Stimulated activated CD8-positive, alpha-beta memory T cell treated with anti-CD3 and anti-CD28 coated beads, Interleukin-7, amount 100 ng/mL, for 24 hours (primary cell): ENCODE data around the gene CHST10.

Experiments used
- DNase-seq: peaks from one replicate; pipeline ENCODE4 v3.0.0-alpha.2; 2020; ENCODE audit warnings: low read depth

CHST10 gene

DNA sequence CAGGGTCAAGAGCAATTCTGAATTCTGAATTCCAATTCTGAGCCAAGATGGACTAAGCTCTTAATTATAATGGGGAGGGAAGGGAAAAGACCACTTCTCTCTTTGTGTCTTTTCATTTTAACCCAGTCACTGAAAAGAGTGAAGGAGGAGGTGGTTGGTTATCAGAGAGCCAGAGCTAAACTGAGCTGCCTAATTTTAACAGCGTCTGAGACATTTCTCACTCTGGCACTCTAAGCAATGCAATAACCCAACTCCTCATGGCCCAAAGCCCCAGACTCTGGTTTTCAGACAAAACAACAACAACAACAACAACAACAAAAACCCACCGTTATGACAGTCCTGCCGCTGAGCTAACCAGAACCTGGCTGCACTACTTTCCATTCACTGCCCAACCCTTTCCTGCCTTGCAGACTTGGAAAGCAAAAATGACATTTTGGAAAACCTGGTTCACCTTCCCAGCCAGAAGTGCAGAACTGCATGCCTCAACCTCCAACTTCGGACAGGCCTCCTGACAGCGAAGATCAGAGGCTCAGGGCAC, 1.0 kb downstream of the CHST10 start:
- no peak for DNase-seq

DNA sequence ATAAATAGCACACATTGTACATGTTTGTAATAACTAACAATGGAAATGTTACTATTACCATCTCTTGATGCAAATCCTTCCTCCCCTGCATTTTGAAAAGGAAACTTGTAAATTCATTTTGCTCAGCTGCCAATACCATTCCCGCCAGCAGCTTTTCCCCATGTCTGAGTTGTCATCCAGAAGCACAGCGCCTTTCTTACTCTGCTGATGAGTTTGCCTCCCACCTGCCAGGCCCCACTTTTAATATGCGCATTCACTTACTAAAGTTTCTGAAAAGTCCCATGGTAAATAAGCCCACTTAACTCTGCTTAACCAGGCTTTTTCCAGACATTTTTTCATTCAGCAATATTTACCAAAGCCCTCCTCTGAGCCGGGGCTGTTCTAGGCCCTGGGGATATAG, 3.9 kb downstream of the CHST10 start:
- no peak for DNase-seq

DNA sequence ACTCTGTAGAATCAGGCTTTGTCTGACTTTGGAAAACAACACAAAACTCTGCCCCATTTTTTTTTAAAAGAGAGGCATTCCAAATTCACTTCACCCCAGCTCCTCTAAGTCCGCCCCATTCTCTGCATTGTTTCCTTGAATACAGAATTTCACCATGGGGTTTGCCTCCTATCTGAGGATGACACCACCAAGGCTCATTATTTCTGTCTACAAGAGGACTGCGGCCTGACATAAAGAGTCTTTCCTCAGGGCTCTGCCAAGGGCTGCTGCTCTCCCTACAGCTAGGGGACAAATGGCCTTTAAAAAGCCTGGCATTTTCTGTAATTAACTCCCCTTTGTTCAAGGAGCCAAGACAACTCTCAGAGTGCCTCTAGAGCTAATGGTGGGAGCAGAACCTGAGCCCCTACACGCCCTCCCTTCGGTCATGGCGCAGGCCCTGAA, 4.6 kb downstream of the CHST10 start:
- DNase-seq: no peak

DNA sequence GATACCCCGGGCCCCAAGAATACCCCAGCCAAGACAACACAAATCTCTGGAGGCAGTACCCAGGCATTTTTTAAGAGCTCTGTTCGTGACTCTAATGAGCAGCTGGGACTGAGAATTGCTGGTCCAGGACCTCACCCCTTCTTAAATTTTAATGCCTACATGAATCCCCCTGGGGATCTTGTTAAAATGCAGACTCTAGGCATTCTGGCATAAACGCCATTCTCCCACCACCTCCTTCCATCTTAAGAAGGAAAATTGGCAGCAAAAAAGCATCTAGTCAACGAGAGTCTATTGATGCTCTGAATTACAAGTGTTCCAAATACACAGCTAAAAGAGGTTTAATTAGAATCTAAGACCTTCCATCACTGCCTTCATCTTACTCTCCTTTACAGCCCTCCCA, 5.0 kb downstream of the CHST10 start:
- DNase-seq: no peak

DNA sequence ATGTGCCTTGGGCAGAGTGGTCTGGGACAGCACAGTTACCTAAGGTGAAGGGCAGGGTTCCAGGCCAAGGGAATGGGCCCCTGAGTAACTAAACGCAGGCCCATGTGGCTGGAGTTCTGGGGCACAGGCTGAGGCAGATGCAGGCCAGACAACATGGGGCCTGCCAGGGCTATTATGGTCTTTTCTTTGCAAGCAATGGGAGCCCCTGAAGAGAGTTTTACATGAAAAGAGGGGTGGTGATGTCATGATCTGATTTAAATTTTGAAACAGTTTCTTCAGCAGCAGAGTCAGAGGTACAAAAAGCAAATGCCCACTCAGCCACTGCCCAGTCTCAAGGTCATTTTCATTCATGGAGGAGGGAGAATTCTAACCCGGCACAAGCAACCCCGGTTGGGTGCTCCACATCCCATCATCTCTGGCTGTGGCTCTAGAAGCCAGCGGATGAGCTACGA, 5.6 kb downstream of the CHST10 start:
- no peak for DNase-seq

DNA sequence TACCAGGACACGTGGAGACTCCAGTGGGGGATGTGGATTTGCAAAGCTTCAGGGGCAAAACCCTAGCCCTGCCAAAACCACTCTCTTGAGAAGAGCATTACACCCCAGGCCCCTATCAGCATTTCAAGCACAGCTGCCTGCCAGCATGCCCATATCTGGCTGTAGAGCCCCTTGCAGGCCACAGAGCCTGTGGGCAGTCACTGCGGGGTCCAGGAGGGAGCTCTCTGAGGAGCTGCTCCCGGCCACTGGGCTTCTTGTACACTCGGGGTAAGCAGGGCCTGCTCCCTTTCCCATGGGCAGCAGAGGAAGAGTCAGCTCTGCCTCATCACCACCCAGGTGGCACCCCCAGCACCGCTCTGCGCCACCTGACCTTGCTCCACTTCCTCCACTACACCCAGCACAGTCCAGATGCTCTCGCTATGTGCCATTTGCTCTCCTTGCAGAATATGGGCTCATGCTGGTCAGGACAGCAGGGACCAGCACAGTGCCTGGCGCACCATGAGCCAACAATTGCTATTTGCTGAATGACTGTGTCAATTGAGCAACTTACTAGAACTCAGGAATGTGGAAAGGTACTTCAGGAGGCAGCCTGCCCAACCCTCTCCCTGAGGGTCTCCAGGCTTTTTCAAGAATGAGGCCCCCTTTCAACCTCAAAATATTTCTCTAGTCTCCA, 7.4 kb downstream of the CHST10 start:
- no peak for DNase-seq

DNA sequence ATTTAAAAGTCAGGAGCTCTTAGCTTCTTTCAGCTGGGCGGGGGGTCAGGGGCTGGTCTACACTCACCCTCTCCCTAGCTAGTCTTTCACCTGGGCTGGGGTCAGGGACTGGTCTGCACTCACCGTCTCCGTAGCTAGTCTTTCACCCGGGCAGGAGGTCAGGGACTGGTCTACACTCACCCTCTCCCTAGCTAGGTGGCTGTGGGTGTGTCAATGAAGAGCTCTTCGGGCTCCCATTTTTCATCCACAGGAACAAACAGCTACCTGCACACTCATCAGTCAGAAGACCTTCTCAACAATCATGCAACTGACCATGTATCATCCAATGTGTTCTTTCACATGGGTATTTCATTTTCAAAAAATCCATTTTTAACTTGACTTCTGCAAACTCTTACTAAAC, 8.0 kb downstream of the CHST10 start:
- no peak for DNase-seq

DNA sequence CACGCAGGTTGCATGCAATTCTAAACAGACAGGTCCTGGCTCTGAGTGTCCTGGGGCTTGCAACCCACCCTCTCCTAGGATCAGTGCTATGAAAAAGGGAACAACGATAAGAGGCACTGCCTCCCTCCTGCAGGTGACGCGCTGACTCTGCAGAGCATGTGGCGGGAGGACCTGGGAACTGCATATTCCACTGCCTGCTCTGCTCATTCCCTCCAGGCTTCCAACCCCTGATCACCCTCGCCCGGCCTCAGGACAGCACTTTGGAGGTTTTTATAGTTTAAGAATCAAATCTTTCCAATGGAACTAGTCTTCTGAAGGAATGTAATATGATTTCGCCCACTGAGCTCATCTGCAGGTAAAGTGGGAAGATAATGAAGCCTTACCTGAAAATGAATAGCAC, 8.5 kb downstream of the CHST10 start:
- no peak for DNase-seq

DNA sequence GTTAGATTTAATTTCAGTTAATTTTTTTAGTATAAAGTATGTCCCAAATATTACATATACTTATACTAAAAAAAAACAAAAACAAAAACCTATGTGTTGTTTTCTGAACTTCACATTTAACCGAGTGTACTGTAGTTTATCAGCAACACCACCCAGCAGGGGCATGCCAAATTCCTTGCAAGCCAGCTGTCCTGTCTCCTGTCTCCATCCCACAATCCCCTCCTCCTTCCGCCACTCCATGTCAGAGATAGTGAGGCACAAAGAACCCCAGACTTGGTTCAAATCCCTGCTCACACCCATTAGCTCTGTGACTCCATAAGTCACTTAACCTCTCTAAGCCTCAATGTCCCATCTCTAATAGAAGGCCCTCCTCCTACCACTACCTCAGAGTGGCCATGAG, 9.4 kb downstream of the CHST10 start:
- no peak for DNase-seq

DNA sequence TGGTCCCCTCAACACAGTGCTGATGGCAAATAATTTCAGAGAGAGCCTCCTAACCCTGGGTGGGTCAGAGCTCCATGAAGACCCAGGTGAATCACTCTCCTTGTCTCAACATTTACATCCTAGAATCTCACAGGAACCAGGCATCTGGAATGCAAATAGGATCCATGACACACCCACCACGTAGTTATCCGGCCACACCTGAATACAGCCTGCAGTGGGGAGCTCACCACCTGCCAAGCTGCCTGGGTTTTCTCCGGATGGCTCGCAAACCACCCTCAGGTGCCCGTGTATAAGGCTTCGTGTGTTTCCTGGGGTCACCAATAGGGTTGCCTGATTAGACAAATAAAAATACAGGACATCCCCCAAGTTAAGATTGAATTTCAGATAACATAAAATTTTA, 9.9 kb downstream of the CHST10 start:
- no peak for DNase-seq

DNA sequence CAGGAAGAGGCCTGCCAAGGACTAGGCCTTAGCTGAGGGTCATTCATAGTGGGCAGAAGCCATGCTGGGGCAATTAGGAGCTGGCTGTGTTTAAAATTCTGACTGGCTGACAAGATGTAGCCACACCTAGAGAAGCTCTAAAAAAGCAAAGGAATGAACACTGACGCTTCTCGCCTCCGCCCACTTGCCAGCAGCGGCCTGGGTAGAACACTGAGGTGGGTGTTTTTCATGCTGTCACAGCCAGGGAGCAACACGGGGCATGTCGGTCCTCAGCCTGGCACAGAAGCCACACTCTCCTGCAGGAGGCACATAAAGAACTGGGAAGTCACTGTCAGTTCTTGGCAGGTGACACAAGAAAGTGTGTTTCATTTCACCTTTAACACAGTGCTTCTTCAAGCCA, 10.4 kb downstream of the CHST10 start:
- DNase-seq: no peak

DNA sequence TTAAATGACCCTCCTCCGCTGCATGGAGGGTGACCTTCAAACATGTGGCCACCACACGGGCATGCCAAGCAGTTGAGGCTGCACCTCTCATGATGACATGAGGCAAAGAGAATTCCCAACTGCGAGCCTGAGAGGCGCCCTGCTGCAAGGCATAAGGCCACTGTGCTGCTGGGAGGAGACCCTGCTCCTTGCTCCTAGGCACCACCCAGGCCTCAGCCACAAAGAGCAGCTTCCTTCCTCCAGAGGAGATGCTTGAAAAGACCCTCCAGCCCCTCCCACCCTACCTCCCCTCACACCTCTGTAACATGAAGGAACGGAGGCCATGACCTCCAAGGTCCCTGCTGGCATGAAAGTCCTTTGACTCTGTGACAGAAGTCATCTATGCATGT, 11.4 kb downstream of the CHST10 start:
- DNase-seq: no peak

DNA sequence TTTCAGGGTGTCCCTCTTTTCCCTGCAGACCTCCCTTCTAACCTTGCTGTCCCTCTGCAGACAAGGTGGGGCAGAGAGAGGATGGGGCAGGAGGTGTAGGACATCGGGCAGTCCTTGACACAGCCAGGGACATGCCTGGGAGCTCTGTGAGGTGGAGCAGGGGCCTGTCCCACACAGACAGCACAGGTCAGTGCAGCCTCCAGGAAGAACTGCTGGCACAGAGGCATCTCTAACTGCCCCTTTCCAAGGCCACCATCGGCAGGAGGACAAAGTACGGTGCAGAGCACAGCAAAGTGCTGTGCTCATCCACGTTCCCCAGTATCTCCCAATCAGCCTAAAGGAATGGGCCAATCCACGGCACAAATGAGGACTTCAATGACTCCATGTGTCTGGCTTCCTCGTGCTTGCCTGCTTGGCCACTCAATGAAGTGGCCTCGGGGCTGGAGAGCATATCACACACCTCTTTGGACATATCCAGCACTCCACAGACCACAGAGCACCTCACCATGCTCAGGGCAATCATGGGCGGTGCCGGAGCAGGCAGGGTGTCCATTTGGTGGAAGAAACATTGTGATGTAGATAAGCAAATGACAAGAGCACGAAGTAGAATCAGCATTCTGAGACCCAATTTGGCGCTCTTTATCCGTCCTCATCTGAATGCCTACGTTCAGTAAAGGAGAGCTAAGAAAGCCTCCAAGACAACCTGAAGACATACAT, 11.9 kb downstream of the CHST10 start:
- no peak for DNase-seq

DNA sequence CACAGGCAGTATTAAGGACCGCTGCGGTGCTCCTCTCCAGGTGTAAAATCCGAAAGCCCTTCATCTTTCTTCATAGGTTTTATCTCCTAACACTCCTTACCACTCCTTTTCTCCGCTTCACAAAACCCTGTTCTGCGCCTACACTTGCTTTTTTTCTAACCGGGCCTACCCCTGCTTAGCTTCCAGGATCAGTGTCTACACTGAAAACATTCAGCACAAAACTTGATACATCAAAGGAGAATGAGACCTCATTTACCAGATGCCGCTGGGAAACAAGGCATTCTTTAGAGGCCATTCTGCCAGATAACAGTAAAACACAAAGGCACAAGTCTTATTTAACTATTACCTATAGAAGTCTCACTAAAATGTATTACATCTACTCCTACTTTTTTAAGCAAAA, 13.1 kb downstream of the CHST10 start:
- DNase-seq: no peak

DNA sequence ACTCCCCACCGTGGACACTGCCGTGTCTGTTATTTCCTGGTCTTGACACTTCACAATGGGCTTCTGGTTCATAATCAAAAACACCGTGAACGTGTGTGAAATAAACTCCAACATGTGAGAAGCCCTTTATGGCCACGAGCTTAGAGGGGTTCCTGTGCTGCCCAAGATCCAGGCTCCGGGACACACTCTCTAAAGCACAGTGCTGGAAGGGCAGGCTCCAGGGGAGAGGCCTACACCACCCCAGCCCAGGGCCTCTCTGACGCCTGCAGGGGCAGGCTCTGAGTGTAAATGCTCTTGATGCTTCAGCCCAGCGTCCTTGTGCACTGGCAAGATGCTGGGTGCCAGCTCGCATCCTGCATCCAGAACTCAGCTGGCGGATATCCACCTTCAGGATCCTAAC, 13.7 kb downstream of the CHST10 start:
- no peak for DNase-seq

DNA sequence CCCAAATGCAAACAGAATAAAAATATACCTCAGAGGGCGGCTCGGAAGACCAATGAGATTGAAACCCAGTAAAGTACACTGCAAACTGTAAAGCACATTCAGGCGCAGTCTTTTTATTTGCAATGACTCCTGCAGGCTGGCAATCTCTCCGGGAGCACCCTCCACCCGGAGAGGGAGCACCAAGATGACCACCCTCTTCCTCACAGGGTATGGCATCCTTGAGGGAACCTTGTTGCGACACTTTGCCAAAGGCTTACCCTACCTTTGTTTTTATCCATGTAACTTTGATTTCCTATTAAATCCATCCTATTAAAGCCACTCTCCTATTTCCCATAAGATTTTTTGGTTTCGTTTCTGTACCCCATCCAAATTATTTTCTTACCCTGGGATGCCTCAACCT, 16.2 kb downstream of the CHST10 start:
- no peak for DNase-seq

DNA sequence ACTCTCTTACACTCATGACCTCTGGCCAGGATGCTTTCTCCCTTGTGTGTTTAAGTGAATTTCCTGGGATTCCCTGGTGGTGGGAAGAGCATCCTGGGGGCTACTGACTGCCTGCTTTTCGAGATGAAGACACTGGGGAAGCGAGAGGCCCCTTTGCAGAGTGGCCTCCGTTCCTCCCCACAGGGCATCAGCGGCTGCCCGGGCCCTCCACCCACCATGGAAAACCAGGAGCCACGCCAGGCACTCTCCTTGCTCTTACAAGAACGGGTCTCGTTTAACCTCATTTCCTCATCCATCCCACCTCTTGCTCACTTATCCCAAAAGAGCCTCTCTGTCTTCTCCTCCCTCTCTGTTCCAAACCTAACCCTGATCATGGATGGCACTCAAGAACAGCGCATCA, 17.8 kb downstream of the CHST10 start:
- no peak for DNase-seq

DNA sequence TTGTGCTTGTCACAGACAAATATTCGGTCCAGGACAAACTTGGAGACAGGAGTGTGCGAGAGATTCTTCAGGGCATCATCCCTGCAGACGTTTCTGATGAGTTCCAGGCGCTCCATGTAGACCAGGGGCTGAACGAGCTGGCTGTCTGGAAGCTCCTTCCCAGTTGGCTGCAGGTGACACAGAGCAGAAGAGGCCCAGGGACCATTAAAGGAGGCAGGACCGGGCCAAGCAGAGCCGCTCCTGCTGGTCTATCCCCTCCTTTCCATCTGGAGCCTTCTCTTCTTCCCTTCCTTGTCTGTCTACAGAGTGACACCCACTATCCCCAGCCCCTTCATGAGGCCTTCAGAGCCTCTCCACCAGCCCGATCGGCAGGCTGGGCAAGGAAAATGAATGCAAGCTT, 19.5 kb downstream of the CHST10 start:
- no peak for DNase-seq

DNA sequence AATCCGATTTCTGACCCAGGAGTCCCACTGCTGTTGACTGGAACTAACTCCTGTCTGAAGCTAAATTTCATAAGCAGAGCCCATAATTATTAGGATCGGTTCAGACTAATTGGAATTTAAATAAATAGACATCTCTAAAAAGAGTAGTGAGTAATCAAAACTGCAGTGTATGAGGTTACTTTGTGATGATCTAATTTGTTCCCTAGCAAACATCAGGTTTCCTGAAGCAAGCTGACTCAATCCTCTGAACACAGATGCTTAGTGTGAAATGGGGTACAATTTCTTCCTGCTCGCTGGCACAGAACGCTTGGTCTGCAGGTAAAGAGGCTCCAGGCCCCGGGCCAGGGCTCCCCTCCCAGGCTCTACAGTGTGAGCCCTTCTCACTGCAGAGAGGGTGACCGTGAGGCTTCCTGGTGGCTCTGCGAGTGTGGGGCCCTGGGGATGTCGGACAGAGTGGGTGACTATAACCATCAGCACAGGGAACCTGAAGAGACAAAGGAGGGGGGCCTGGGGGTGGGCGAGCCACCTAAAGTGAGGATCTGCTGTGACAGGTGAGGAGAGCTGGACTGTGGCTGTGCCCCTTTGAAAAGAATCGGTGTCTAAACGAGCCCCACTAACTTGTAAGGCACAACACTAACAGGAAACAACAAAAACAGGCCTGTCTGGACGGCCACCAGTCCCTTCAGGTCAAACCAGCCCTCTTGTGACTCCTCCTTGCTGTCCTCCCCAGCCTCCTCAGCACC, 20.2 kb downstream of the CHST10 start:
- no peak for DNase-seq

DNA sequence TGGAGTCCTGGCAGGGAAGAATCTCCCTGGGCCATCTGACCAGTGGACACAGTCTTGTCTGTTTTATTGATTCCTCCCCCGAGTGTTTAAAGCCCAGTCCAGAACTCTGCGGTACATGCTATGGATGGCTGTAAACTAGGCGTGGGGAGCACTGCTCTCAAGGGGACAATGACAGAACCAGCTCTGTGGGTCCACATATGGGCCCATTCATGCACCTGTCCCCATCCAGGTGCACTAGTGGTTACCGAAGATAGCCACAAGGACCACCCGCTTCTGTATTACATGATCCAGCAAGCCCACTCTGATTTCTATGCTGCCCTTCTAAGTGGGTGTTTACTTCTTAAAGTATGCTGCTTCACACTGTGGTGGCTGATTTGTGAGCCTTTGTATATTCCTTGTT, 21.0 kb downstream of the CHST10 start:
- no peak for DNase-seq

DNA sequence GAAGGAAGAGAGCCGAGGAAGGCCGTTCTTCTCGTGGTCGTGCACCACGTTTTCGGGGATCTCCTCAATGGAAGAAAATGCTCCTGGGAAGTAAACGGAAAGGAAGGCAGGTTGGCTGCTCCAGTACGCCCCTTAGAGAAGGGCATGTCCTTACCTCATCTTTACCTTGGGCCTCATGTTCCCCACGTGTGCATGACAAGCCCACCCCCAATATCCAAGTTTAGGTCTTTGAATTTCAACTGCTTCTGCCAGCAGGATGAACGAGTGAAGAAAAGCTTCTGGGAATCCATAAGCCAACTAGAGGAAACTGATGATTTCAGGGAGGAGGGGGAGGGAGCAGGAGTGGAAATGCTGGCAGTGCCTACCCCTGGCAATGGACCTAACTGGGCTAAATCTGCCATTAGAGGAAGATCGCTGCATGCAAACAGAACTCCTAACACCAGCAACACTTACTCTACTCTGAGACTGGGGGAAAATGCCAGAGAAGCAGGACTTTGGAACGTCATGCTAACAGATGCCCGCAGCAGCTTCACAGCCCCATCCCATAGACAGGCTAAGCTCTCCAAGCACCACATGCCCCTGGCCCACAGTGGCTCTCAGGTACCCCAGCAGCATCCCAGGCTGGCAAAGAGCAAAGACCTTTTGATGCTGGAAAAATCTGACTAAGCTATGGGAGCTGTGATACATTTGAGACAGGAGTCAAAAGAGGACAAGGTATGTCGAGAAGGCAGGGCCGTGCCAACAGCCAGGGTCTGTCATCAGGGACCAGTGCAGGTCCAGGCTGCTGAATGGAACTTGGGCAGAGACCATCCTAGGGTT, 21.7 kb downstream of the CHST10 start:
- DNase-seq: no peak

DNA sequence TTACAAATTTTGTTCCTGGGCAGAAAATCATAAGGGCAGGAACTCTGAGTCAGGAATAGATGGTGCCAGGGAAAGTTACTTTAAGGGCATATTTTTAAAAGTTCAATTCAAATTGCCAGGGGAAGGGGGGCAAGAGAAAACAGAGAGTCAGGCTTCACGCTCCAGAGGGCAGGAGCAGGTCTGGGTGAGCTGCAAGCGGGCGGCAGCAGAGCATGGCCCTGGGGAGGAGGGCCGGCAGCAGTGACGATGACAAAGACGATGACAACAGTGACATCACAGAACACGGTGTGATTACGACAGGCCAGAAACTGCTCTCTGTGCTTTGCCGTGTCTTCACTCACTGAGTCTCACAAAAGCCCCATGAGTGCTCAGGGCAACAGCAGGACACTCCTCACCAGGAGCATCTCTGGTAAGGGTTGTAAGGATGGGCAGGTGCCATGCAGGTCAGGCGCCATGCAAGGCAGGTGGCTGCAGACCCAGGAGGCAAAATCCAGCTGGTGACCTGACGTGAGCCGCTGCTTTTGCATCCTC, 23.3 kb downstream of the CHST10 start:
- DNase-seq: no peak
